Measurements from ENCODE around the gene OSBP2.

The OSBP2 gene

GRCh38 chr22:30855677-30856518 lies 161.2 kb downstream of the OSBP2 start:
- peak; percentile 4 for DNase-seq (ENCODE audit: extremely low spot score)
- CTCF ChIA-PET: no interaction called here
- TF ChIP-seq FOXK2 (IDR thresholded peaks at IDR 0.05): no peak
- peak; percentile 64 for TF ChIP-seq ZNF384 (IDR thresholded peaks at IDR 0.05)
- TF ChIP-seq TARDBP (IDR thresholded peaks at IDR 0.05): no peak
- no peak for TF ChIP-seq FOXM1 (IDR thresholded peaks at IDR 0.05; ENCODE audit: borderline replicate concordance)
- no peak for TF ChIP-seq CTBP1 (IDR thresholded peaks at IDR 0.05; ENCODE audit: borderline replicate concordance)
- no peak for TF ChIP-seq SUZ12 (IDR thresholded peaks at IDR 0.05)
- POLR2A ChIA-PET: interaction anchor here (1.2 kb wide), 1 partner anchor 18 kb away, joined by 4 read pairs; no protein-coding TSS in a partner anchor

- TF ChIP-seq FOXA1 (IDR thresholded peaks at IDR 0.05) (no peak), BHLHE40 (IDR thresholded peaks at IDR 0.05; ENCODE audit: borderline replicate concordance) (no peak), ELF4 (IDR thresholded peaks at IDR 0.05) (no peak), ARNT (IDR thresholded peaks at IDR 0.05) (no peak), HDGF (IDR thresholded peaks at IDR 0.05; ENCODE audit: borderline replicate concordance) (no peak), TARDBP (IDR thresholded peaks at IDR 0.05) (no peak), FOXK2 (IDR thresholded peaks at IDR 0.05) (no peak), ZNF384 (IDR thresholded peaks at IDR 0.05) (no peak)
- ChIA-PET POLR2A (interaction anchor here (1.2 kb wide), 1 partner anchor 17 kb away, joined by 4 read pairs; no protein-coding TSS in a partner anchor), CTCF (no interaction called here)
- peak; percentile 6 for DNase-seq (ENCODE audit: extremely low spot score)
Measured at GRCh38 chr22:30856741-30857502, 162.2 kb downstream of the OSBP2 start.

GRCh38 chr22:30857791-30858190 lies 163.1 kb downstream of the OSBP2 start:
- TF ChIP-seq CTBP1 (IDR thresholded peaks at IDR 0.05; ENCODE audit: borderline replicate concordance): no peak
- TF ChIP-seq BHLHE40 (IDR thresholded peaks at IDR 0.05; ENCODE audit: borderline replicate concordance): no peak
- TF ChIP-seq LEF1 (IDR thresholded peaks at IDR 0.05; ENCODE audit: borderline replicate concordance): no peak
- no peak for TF ChIP-seq FOXK2 (IDR thresholded peaks at IDR 0.05)
- TF ChIP-seq ZNF384 (IDR thresholded peaks at IDR 0.05): no peak
- CTCF ChIA-PET: no interaction called here
- POLR2A ChIA-PET: no interaction called here
- DNase-seq (ENCODE audit: extremely low spot score): peak; percentile 3

GRCh38 chr22:30858976-30859713 lies 164.5 kb downstream of the OSBP2 start:
- POLR2A ChIA-PET: no interaction called here
- TF ChIP-seq ARNT (IDR thresholded peaks at IDR 0.05) (no peak), FOXK2 (IDR thresholded peaks at IDR 0.05) (no peak), TARDBP (IDR thresholded peaks at IDR 0.05) (no peak), LEF1 (IDR thresholded peaks at IDR 0.05; ENCODE audit: borderline replicate concordance) (no peak), CTBP1 (IDR thresholded peaks at IDR 0.05; ENCODE audit: borderline replicate concordance) (no peak), HDGF (IDR thresholded peaks at IDR 0.05; ENCODE audit: borderline replicate concordance) (no peak), BHLHE40 (IDR thresholded peaks at IDR 0.05; ENCODE audit: borderline replicate concordance) (no peak), FOXA1 (IDR thresholded peaks at IDR 0.05) (no peak)
- peak; percentile 5 for DNase-seq (ENCODE audit: extremely low spot score)
- CTCF ChIA-PET: no interaction called here

GRCh38 chr22:30859714-30860095 lies 165.0 kb downstream of the OSBP2 start:
- TF ChIP-seq FOXA1 (IDR thresholded peaks at IDR 0.05): no peak
- TF ChIP-seq ZNF384 (IDR thresholded peaks at IDR 0.05): no peak
- no peak for TF ChIP-seq HDGF (IDR thresholded peaks at IDR 0.05; ENCODE audit: borderline replicate concordance)
- no peak for TF ChIP-seq SUZ12 (IDR thresholded peaks at IDR 0.05)
- TF ChIP-seq TARDBP (IDR thresholded peaks at IDR 0.05): no peak
- TF ChIP-seq L3MBTL2 (conservative IDR thresholded peaks at IDR 0.05): no peak
- no peak for TF ChIP-seq CTBP1 (IDR thresholded peaks at IDR 0.05; ENCODE audit: borderline replicate concordance)
- no peak for TF ChIP-seq BHLHE40 (IDR thresholded peaks at IDR 0.05; ENCODE audit: borderline replicate concordance)
- no peak for TF ChIP-seq NFRKB (IDR thresholded peaks at IDR 0.05)
- TF ChIP-seq ARNT (IDR thresholded peaks at IDR 0.05): no peak
- no peak for TF ChIP-seq FOXK2 (IDR thresholded peaks at IDR 0.05)
- TF ChIP-seq PKNOX1 (IDR thresholded peaks at IDR 0.05): no peak
- TF ChIP-seq LEF1 (IDR thresholded peaks at IDR 0.05; ENCODE audit: borderline replicate concordance): no peak
- no peak for TF ChIP-seq FOXM1 (IDR thresholded peaks at IDR 0.05; ENCODE audit: borderline replicate concordance)
- no peak for TF ChIP-seq ELF4 (IDR thresholded peaks at IDR 0.05)
- TF ChIP-seq SP1 (IDR thresholded peaks at IDR 0.05): no peak
- ChIA-PET CTCF (no interaction called here), POLR2A (no interaction called here)
- DNase-seq (ENCODE audit: extremely low spot score): peak; percentile 4

GRCh38 chr22:30860176-30861105 lies 165.8 kb downstream of the OSBP2 start:
- peak; percentile 5 for DNase-seq (ENCODE audit: extremely low spot score)
- CTCF ChIA-PET: no interaction called here

More at GRCh38 chr22:30860176-30861105, 165.8 kb downstream of the OSBP2 start:
- TF ChIP-seq LEF1 (IDR thresholded peaks at IDR 0.05; ENCODE audit: borderline replicate concordance) (no peak), FOXA1 (IDR thresholded peaks at IDR 0.05) (no peak), ELF4 (IDR thresholded peaks at IDR 0.05) (no peak), ZNF384 (IDR thresholded peaks at IDR 0.05) (no peak), SP1 (IDR thresholded peaks at IDR 0.05) (no peak), HDGF (IDR thresholded peaks at IDR 0.05; ENCODE audit: borderline replicate concordance) (no peak), SUZ12 (IDR thresholded peaks at IDR 0.05) (no peak), FOXK2 (IDR thresholded peaks at IDR 0.05) (no peak), ARNT (IDR thresholded peaks at IDR 0.05) (no peak), TARDBP (IDR thresholded peaks at IDR 0.05) (no peak), L3MBTL2 (conservative IDR thresholded peaks at IDR 0.05) (no peak)
- POLR2A ChIA-PET: no interaction called here
